K562 (cell line): ENCODE measurements around the gene USP19. TPM values are rescaled to one million over a fixed set of nuclear protein-coding genes. Genes with fewer than 3 reads are reported as not detected.
A peak's percentile ranks its signal among the peaks of the same experiment; 100 is the strongest.

Experiments used
- AFF4 ChIP-seq: sonication (generic); formaldehyde crosslinking; IDR thresholded peaks from 2 replicates; pipeline ENCODE4 v1.8.0; 2023; ENCODE audit warnings: mild to moderate bottlenecking, missing genetic modification reagents
- FOXM1 ChIP-seq, 2 experiments: fragments of 450-650 bp in 1 of 2; sonication (generic) in 1 of 2; formaldehyde crosslinking in 1 of 2; IDR thresholded peaks; 2 replicates each; pipeline versions ENCODE4 v1.6.1 to v1.9.0; 2017 to 2022; ENCODE audit warnings: low read depth in 2 of 2, mild to moderate bottlenecking in 2 of 2, missing genetic modification reagents in 1 of 2, moderate library complexity in 1 of 2
- FOXP4 ChIP-seq: sonication (generic); formaldehyde crosslinking; IDR thresholded peaks from 2 replicates; pipeline ENCODE4 v1.8.0; 2022; ENCODE audit warnings: mild to moderate bottlenecking, missing genetic modification reagents, borderline replicate concordance
- HMGN3 ChIP-seq: IDR thresholded peaks from 2 replicates; pipeline ENCODE4 v1.6.1; 2011; ENCODE audit warnings: borderline replicate concordance, low read depth, mild to moderate bottlenecking, mixed read lengths, low read length; ENCODE audit not compliant: insufficient read length; ENCODE audit errors: extremely low read depth
- KLF10 ChIP-seq: fragments of 250-450 bp; sonication (Bioruptor Pico); IDR thresholded peaks from 2 replicates; pipeline ENCODE4 v1.6.1; 2021; ENCODE audit warnings: matching md5 sums
- MCM7 ChIP-seq, 2 experiments: fragments of 450-650 bp; IDR thresholded peaks; 2 replicates each; pipeline ENCODE4 v1.6.1; 2016 to 2018
- NFATC3 ChIP-seq: fragments of 450-650 bp; IDR thresholded peaks from 2 replicates; pipeline ENCODE4 v1.6.1; 2017; ENCODE audit warnings: mild to moderate bottlenecking
- POLR2A ChIP-seq: fragments of 450-650 bp; conservative IDR thresholded peaks from 2 replicates; pipeline ENCODE4 v1.6.1; 2016
- U2AF2 ChIP-seq: fragments of 200-400 bp; formaldehyde crosslinking; optimal IDR thresholded peaks from 2 replicates; pipeline ENCODE3; 2017; ENCODE audit warnings: low read depth, mild to moderate bottlenecking, low read length
- ZBTB7A ChIP-seq: IDR thresholded peaks from 2 replicates; pipeline ENCODE4 v1.6.1; 2011; ENCODE audit warnings: low read depth, mild to moderate bottlenecking, low read length, moderate library complexity, borderline replicate concordance; ENCODE audit not compliant: control insufficient read depth
- ZNF133 ChIP-seq: fragments of 250-450 bp; sonication (Bioruptor Pico); IDR thresholded peaks from 2 replicates; pipeline ENCODE4 v1.4.0; 2020; ENCODE audit warnings: mild to moderate bottlenecking
- ZNF436 ChIP-seq: fragments of 250-450, 450-650 bp; sonication (Bioruptor Pico); formaldehyde crosslinking; IDR thresholded peaks from 2 replicates; pipeline ENCODE4 v1.7.0; 2020; ENCODE audit warnings: mild to moderate bottlenecking
- ZNF639 ChIP-seq, 2 experiments: fragments of 200-800 bp in 1 of 2; sonication (Bioruptor generic) in 1 of 2; sonication (generic) in 1 of 2; formaldehyde crosslinking in 1 of 2; IDR thresholded peaks in 1 of 2; conservative IDR thresholded peaks in 1 of 2; 2 replicates each; pipeline versions ENCODE4 v1.5.0 to v1.6.1; 2016 to 2020; ENCODE audit warnings: missing compliant biosample characterization in 1 of 2, missing genetic modification characterization in 1 of 2, missing genetic modification reagents in 1 of 2
- polyA plus RNA-seq, 8 experiments: library from polyadenylated mRNA; depleted of rRNA in 4 of 8; stranded (reverse) in 5 of 8; unstranded in 3 of 8; fragments of >200 nt; fragmentation: Nextera tagmentation in 2 of 8; fragmentation: Illumina TruSeq in 1 of 8; extraction: Ambion mirVana in 2 of 8; extraction: Trizol in 1 of 8; gene quantifications; 2 replicates each; pipeline versions ENCODE4 v1.2.1 to v1.2.3, GENCODE V29; 2011 to 2014; ENCODE audit warnings: inconsistent platforms in 1 of 8, missing spikeins in 1 of 8
- total RNA-seq, 7 experiments: library from RNA; depleted of rRNA in 6 of 7; stranded (reverse); fragments of >200 nt in 6 of 7; fragmentation: Illumina TruSeq in 2 of 7; extraction: Trizol in 2 of 7; gene quantifications; 2 replicates each; pipeline versions ENCODE4 v1.2.1 to v1.2.3, GENCODE V29; 2011 to 2021; ENCODE audit warnings: low replicate concordance in 1 of 7
- TF ChIP-seq, protein P1 (sequence below): fragments of 450-650 bp; formaldehyde crosslinking; IDR thresholded peaks from 2 replicates; pipeline ENCODE4 v1.4.0; 2022; ENCODE audit warnings: missing genetic modification characterization
- TF ChIP-seq, protein P2 (sequence below): fragments of 450-650 bp; formaldehyde crosslinking; IDR thresholded peaks from 2 replicates; pipeline ENCODE4 v1.4.0; 2020; ENCODE audit warnings: mild to moderate bottlenecking, moderate library complexity

Gene USP19
- total and polyA plus RNA-seq, 9 of the 15 experiments (the other 6 are each of a cell fraction or from before 2014, with no cell fraction given) = 0.24 to 65.9 (median 36.9) TPM

- peak; percentile 99 for TF ChIP-seq ZBTB7A
- no peak for TF ChIP-seq ZNF133 (CRISPR knock-in tag)
- TF ChIP-seq FOXP4 (CRISPR knock-in tag) = no peak
- TF ChIP-seq, protein P1, sequence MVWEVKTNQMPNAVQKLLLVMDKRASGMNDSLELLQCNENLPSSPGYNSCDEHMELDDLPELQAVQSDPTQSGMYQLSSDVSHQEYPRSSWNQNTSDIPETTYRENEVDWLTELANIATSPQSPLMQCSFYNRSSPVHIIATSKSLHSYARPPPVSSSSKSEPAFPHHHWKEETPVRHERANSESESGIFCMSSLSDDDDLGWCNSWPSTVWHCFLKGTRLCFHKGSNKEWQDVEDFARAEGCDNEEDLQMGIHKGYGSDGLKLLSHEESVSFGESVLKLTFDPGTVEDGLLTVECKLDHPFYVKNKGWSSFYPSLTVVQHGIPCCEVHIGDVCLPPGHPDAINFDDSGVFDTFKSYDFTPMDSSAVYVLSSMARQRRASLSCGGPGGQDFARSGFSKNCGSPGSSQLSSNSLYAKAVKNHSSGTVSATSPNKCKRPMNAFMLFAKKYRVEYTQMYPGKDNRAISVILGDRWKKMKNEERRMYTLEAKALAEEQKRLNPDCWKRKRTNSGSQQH (CRISPR knock-in tag) = no peak
- TF ChIP-seq FOXM1 (IDR thresholded peaks at IDR 0.05; ENCODE audit: low read depth) = no peak
- no peak for TF ChIP-seq FOXM1 (CRISPR knock-in tag; IDR thresholded peaks at IDR 0.05; ENCODE audit: low read depth)
- TF ChIP-seq U2AF2 = no peak
- no peak for TF ChIP-seq AFF4 (CRISPR knock-in tag)
- TF ChIP-seq, protein P2, sequence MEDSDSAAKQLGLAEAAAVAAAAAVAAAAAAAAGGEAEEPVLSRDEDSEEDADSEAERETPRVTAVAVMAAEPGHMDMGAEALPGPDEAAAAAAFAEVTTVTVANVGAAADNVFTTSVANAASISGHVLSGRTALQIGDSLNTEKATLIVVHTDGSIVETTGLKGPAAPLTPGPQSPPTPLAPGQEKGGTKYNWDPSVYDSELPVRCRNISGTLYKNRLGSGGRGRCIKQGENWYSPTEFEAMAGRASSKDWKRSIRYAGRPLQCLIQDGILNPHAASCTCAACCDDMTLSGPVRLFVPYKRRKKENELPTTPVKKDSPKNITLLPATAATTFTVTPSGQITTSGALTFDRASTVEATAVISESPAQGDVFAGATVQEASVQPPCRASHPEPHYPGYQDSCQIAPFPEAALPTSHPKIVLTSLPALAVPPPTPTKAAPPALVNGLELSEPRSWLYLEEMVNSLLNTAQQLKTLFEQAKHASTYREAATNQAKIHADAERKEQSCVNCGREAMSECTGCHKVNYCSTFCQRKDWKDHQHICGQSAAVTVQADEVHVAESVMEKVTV (CRISPR knock-in tag) = no peak
- no peak for TF ChIP-seq NFATC3
- TF ChIP-seq ZNF639 (CRISPR knock-in tag; conservative IDR thresholded peaks at IDR 0.05 in 1 of 2, IDR thresholded peaks at IDR 0.05 in 1 of 2) = peak in 1 of 2 experiments; percentile 89; a peak in 2 of 4 replicates
- TF ChIP-seq POLR2A = peak; percentile 53; the same call in 1 of the 2 replicates
- TF ChIP-seq KLF10 = no peak
- no peak for TF ChIP-seq HMGN3
- no peak for TF ChIP-seq MCM7 (IDR thresholded peaks at IDR 0.05)
- peak; percentile 93 for TF ChIP-seq ZNF436 (CRISPR knock-in tag)
These were observed 45.4 kb upstream of the USP19 start, which contains the start of gene CCDC71 (continued) for GRCh38 chr3:49165771-49166751.
